8988T (cell line): ENCODE measurements around the gene CHAD.

Experiments used
- DNase-seq: peaks from one replicate; pipeline ENCODE4 v3.0.0; 2011

Gene CHAD

DNA sequence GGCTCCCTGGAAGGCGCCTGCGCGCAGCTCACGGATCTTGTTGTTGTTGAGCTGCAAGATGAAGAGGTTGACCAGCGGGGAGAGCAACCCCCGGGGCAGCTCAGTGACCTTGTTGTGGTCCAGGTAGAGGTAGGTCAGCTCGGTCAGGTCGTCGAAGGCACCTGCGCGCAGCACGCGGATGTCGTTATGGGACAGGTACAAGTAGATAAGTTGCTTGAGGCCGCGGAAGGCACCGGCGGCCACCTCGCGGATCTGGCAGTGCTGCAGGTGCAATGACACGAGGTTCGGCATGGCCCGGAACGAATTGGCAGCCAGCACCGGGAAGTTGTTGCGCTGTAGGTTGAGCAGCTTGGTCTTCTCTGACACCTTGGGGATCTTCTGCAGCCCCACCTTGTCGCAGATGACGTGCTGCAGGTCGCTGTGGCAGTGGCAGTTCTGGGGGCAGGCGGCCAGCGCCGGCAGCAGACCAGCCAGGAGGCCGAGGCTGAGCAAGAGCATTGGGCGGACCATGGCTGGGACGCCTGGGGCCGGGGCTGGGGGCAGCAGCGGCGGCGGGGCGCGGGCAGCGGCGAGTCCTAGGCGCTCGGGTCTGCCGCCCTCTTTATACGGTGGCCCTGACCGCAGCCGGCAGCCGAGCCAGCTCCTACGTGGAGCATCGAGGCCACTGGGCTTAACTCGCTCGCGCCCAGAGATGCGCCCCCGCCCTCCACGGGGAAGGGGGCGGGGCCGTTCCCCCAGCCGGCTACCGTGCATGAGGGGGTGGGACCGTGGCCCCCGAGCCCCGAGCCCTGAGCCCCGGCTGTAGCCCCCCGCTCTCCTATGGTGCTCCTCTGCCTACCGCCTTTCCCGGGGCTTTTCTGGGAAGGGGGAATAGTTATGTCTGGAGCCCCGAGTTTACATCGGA lies at the start of gene CHAD:
Gene CHAD, minus strand, starts transcription at position 577 of the 904 bp plus-strand sequence. Its CDS starts 67 bp downstream, at position 510.
- no peak for DNase-seq

DNA sequence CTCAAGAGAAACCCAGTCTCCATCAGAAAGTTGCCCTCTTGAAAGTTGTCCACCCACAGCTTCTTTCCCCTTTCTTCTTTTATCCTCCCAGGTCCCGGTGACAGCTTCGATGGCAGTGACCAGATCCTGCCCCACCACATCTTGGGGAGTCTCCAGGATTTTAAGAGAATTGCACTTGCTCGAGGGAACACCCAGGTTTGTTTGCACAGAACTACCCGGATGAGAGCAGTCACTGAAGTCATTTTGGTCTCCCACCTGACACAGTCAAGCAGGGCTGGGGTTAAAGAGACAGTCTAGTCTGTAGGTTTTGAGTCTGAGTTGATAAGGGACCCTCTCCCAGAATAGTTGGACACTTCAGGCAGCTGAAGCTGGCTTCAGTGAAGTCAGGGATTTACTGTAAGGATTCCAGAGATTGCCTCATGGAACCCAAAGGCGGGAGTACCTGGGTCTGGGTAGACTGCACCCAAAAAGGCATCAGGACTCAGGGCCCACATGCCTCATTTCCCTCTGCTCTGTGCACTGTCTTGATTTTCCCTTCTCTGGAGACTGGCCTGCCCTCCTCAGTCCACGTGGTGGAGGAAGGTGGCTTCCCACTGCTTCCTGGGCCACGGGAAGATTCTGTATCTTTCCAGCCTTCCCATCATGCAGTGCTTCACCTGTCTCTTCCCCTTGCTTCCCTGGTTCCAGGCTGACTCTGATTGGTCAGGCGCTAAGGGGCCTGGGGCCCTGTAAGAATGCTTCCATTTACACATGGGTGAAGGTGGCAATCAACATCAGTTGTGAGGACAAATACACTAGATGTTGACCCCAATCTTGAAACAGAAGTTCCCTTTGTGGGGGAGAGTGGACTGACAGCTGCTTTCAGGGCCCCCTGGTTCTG lies 49.1 kb upstream of the CHAD start:
- DNase-seq = no peak

DNA sequence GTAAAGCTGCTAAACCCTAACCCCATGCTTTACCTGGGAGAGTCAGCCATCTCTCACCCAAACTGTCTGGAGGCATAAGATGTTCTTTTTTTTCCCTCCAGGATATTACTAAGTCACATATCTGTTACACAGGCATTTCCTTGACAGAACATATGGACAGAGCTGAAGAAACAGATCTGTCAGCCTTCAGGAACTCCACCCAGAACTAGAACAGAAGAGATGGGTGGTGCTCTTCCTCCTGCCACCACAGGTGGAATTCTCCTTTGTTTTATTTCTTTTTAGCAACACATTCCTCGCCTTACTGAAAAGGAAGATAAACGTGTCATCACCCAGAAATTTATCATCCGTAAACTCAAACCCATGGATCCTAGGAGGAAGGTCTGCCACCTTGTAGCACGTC lies 48.3 kb upstream of the CHAD start:
- DNase-seq = no peak

- DNase-seq = no peak
Measured at GRCh38 chr17:50514936-50515702, 46.4 kb upstream of the CHAD start.

GRCh38 chr17:50514388-50514787 lies 45.7 kb upstream of the CHAD start:
- DNase-seq = no peak

DNA sequence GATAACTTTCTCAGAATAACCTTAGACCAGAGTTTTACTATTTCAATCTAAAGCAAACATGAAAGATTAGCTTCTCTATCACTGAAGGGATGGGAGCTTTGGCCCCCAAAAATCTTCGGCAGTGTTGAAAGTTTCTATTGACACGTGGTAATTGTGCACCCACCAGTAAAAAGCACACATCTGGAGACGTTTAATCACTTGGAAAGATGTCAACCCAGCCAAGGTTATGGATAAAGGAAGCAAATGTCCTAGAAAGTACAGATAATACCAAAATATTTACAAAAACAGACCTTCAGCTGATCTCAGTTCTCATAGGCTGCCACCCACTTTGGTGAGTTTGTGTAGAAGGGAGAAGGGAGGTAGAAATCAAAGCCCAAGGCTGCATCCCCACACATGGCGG lies 44.8 kb upstream of the CHAD start:
- DNase-seq = no peak

DNA sequence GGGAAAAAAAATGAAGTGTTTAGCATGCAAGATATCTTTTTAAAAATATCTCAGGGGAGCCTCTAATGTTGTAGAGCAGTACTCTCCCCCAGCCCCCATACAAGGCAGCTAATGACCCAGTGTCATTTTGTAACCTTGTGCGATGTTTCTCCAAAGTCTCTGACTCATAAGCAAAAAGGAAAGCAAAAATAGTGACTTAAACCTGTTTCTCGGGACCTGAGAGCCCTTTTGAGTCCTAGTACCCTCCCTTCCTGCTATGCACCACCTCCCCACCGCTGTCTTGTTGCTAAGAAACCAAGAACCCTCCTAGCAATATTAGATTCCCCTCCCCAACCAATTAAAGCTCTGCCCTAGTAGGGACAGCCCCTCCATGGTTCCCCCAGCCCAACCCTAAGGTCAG lies 42.4 kb upstream of the CHAD start:
- DNase-seq = no peak

- DNase-seq = no peak
Measured at GRCh38 chr17:50508573-50509460, 40.1 kb upstream of the CHAD start.

- DNase-seq = peak; percentile 84
Measured at GRCh38 chr17:50507871-50508572, 39.3 kb upstream of the CHAD start, which contains the start of gene MYCBPAP. TSS of gene MYCBPAP (plus strand) at chr17:50508439. CDS start at chr17:50508675, 236 bp downstream.

- no peak for DNase-seq
Measured at GRCh38 chr17:50506298-50506697, 37.6 kb upstream of the CHAD start.

GRCh38 chr17:50505591-50506130 lies 37.0 kb upstream of the CHAD start:
- DNase-seq = no peak

DNA sequence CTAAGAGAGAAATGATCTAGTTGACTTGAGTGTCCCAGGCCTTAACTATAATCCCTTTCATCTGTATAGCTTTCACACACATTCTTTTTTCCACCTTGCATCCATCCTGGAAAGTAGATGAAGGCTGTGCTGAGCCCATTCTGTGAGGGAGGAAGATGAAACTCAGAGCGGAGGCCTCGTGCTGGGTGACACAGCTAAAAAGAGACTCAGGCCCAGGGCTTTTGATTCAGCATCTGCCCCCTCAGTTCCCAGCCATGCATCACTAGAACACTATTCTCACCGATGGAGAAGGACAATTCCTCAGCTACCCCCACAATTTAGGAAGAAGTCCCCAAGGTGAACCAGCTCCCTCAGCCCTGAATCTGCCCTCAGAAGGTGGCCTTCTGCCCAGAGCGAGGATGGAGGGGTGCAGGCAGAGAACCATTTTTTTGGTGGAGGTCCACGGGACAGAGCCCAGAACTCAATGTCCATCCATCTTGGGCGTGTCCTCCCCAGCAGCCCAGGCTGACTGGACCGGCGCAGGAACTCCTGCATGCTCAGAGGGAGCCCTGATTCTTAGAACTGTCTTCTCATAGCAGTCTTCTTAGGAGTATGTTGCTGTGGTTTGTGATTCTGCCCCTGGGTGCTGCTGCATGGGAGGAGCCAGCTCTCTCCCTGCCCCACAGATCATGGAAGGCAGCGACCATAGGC lies 33.8 kb upstream of the CHAD start:
- no peak for DNase-seq

DNA sequence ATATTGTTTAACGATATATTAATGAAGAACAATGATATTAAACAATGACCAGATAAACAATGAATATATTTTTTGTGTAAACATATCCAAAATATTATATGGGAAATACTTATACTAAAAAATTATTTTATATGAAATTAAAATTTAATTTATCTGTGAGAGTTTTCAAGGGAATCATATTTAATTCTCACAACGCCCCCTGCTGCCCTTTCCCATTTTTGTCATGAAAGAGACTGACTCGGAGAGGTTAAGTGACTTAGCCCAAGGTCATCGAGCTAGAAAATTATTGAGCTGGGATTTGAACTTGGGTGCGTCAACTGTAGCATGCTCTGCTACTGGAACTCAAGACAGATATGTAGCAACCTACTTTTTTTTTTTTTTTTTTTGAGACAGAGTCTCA lies 32.4 kb upstream of the CHAD start:
- no peak for DNase-seq

- DNase-seq = no peak
Measured at GRCh38 chr17:50499721-50500120, 31.0 kb upstream of the CHAD start.

DNA sequence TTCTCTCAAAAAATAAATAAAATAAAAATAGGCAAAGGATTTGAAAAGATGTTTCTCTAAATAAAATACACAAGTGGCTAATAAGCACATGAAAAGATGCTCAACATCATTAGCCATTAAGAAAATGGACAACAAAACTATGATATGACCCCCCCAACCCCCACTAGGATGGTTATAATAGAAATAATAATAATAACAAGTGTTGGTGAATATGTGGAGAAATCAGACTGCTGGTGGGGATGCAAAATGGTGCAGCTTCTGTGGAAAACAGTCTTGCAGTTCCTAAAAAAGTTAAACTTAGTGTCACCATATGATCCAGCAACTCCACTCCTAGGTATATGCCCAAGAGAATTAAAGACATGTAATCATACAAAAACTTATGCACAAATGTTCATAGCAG lies 30.6 kb upstream of the CHAD start:
- DNase-seq = no peak

DNA sequence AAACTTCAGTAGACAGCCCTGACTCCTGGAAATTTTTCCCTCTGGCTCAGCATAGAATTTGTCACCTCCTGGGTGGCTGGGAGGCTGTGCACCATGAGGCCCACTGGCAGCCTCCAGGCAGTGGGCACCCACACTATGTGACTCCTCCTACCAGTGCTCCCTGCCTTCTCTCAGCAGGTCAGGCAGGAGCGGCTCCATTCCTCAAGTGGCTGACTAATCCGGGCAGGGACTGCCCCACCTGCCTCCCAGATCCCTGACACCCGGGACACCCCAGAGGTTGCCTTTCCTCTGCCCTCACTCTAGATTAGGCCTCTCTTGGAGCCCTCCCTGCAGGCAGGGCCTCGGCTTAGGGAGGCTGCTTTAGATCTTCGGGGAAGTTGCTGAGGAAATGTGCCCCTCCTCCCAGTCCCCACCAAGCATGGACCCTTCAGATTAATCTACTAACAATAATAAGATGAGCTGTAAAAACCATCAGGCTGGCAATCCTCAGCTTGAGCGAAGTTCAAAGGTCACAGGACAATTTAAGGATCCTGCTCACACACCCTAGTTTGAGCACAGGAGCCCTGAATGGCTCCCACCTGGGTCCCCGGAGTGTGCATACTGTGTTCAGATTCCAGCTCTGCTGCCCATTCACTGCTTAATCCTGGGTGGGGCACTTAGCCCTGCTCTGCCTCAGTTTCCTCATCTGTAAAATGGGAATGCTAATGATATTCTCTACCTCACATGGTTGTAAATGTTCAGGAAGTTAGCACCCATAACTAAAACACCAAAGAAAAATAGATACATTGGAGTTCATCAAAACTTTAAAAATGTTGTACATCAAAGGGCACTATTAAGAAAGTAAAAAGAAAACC lies 29.6 kb upstream of the CHAD start:
- DNase-seq = no peak

DNA sequence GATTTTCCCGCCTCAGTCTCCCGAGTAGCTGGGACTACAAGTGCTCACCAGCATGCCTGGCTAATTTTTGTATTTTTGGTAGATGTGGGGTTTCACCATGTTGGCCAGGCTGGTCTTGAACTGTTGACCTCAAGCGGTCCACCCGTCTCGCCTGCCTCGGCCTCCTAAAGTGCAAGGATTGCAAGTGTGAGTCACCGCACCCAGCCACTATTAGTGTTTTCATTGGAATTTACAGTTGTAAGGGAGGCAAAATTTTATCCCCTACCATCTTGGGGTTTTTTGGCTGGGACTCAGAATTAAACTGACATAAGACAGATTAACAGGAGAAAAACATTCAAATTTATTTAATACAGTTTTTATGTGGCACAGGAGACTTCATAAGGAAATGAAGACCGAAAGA lies 27.2 kb upstream of the CHAD start:
- no peak for DNase-seq

DNA sequence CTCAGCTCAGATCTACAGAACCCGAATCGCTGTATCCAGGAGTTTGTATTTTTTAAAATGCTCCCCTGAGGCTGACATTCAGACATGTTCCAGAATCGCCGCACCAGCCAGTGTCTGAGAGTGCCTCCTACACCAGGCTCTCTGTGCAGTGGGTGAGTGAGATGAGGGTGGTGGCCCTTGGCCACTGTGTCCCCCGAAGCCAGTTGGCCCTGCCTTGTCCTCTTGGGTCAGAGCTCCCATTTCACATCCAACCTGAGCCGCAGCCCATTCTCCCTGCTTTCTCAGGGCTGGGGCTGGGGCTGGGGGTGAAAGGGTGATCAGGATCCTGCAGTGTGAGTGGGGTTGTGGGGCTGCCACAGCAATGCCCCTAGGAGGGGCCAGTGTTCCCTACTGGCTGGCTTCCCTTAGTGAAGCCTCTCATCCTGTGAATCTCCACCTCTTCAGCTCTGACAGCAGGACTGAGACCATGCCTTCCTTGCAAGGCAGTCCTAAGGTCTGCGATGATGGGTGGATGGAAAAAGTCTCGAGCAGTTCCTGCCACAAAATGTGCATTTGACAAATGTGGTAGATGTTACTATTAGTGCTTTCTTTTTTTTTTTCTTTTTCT lies 26.6 kb upstream of the CHAD start:
- no peak for DNase-seq

DNA sequence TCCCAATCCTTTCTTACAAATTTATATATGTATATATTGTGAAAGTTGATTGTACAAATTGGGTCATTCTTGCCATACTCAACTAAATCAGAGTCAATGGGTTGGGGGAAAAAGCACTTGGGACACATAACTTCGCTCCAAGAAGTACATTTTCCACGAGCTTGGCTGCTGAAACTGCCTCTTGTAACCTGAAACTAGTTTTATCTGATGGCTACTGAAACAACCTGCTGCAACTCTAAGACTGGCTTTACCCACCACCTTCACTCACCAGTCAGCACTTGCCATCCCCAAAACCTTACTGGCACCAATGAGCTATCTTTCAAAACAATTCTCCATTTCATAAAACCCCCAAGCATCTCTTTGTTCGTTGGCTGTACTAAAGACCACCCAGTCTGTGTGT lies 25.1 kb upstream of the CHAD start:
- no peak for DNase-seq
